Lower leg skin (tissue), 4 donors: ENCODE measurements around the gene CHRNA10. TPM values are rescaled to one million over a fixed set of nuclear protein-coding genes. Genes with fewer than 3 reads are reported as not detected.

Experiments used
- DNase-seq, 2 donors: peaks; one replicate each; pipeline ENCODE4 v3.0.0-alpha.2; 2019; ENCODE audit warnings: low spot score in 2 of 2
- H3K4me3 ChIP-seq: fragments of 200-600 bp; sonication (generic); 2 replicates; pipeline ENCODE4 v1.5.1; 2017; ENCODE audit warnings: mild to moderate bottlenecking, low read depth; ENCODE audit not compliant: poor library complexity, severe bottlenecking
- POLR2A ChIP-seq, 2 donors: fragments of 450-650 bp; IDR thresholded peaks; one replicate each; pipeline ENCODE4 v1.6.1; 2016 to 2017; ENCODE audit warnings: antibody characterized with exemption in 2 of 2, mild to moderate bottlenecking in 1 of 2, moderate library complexity in 1 of 2
- WGBS, 2 donors: methylation state at CpG; one replicate each; pipeline ENCODE4 v1.1.5; 2018; 5-methylcytosine and 5-hydroxymethylcytosine counted together
- intact Hi-C: fragments of 100-400 bp; cut with DNase I; formaldehyde crosslinking; loops from one replicate; pipeline ENCODE4 v1.15.0; 2023; ENCODE audit warnings: low total_unique reads
- total RNA-seq, 4 donors: library from RNA; depleted of rRNA; stranded (reverse); fragments of >200 nt; gene quantifications; one replicate each; pipeline ENCODE4 v1.1.0, GENCODE V29; 2016
- TF ChIP-seq, protein P1 (sequence below), 3 donors: fragments of 450-650 bp; IDR thresholded peaks; one replicate each; pipeline ENCODE4 v1.5.1; 2016; ENCODE audit warnings: antibody characterized with exemption in 3 of 3, mild to moderate bottlenecking in 3 of 3, moderate library complexity in 2 of 3

The CHRNA10 gene
- total RNA-seq, 4 donors from 2014 or later = 1.1 TPM; not detected in 3

DNA sequence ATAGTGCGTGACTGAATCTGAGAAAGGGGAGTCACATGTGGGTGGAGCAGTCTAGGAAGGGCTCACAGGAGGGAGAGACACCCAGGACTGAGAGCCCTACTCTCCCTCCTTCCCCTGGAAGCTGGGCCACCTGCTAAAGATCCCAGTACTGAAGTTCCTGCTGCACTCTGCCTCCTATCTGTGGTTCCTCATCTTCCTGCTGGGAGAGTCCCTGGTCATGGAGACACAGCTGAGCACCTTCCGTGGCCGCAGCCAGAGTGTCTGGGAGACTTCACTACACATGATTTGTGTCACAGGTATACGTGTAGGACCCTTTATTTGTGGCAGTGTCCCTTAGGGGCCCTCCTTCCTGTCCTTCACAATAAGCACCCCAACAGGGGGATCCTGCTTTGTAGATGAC lies 48.7 kb downstream of the CHRNA10 start:
- TF ChIP-seq, protein P1, sequence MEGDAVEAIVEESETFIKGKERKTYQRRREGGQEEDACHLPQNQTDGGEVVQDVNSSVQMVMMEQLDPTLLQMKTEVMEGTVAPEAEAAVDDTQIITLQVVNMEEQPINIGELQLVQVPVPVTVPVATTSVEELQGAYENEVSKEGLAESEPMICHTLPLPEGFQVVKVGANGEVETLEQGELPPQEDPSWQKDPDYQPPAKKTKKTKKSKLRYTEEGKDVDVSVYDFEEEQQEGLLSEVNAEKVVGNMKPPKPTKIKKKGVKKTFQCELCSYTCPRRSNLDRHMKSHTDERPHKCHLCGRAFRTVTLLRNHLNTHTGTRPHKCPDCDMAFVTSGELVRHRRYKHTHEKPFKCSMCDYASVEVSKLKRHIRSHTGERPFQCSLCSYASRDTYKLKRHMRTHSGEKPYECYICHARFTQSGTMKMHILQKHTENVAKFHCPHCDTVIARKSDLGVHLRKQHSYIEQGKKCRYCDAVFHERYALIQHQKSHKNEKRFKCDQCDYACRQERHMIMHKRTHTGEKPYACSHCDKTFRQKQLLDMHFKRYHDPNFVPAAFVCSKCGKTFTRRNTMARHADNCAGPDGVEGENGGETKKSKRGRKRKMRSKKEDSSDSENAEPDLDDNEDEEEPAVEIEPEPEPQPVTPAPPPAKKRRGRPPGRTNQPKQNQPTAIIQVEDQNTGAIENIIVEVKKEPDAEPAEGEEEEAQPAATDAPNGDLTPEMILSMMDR (IDR thresholded peaks at IDR 0.05) = no peak
- no peak for TF ChIP-seq POLR2A (IDR thresholded peaks at IDR 0.05)
- intact Hi-C loops = no loop called here
- no peak for DNase-seq
- H3K4me3 ChIP-seq = no peak overlapping the region
- 59 to 74% methylated on average over 4 of the region's 4 CpGs for WGBS, 2 donors

GRCh38 chr11:3617990-3618389 lies 53.2 kb downstream of the CHRNA10 start:
- no peak for TF ChIP-seq POLR2A (IDR thresholded peaks at IDR 0.05)
- TF ChIP-seq, protein P1 (IDR thresholded peaks at IDR 0.05) = no peak
- intact Hi-C loops = no loop called here
- no peak overlapping the region for H3K4me3 ChIP-seq
- WGBS, 2 donors = 83 to 85% methylated on average over 8 of the region's 8 CpGs
- DNase-seq = no peak

GRCh38 chr11:3616721-3617460 lies 54.3 kb downstream of the CHRNA10 start:
- TF ChIP-seq, protein P1 (IDR thresholded peaks at IDR 0.05) = no peak
- TF ChIP-seq POLR2A (IDR thresholded peaks at IDR 0.05) = no peak
- no peak for DNase-seq
- intact Hi-C loops = no loop called here
- WGBS, 2 donors = 84% methylated on average over 24 to 25 of the region's 25 CpGs
- H3K4me3 ChIP-seq = no peak overlapping the region

- H3K4me3 ChIP-seq = no peak overlapping the region
- TF ChIP-seq POLR2A (IDR thresholded peaks at IDR 0.05) = no peak
- no peak for DNase-seq
- intact Hi-C loops = no loop called here
- 75 to 77% methylated on average over 6 of the region's 6 CpGs for WGBS, 2 donors
Observed at GRCh38 chr11:3615998-3616397, 55.2 kb downstream of the CHRNA10 start.

Other genes with a start within 250 kb of the CHRNA10 start
- 1 to 10 TPM in 3 of 4 donors, under 1 TPM in 1; 0.25 to 3.2 (median 2.5) TPM for gene ART5, start 29.4 kb downstream of the CHRNA10 start, total RNA-seq
- not detected for gene ART1, start 26.3 kb downstream of the CHRNA10 start, total RNA-seq
- gene NUP98, start 126.2 kb upstream of the CHRNA10 start, total RNA-seq = 100 to 1,000 TPM in 2 of 4 donors, 10 to 100 TPM in 2; 65.4 to 220 (median 97.9) TPM
- 10 to 100 TPM; 45.6 to 59.6 (median 51.9) TPM for gene PGAP2, start 137.2 kb upstream of the CHRNA10 start, total RNA-seq
- 10 to 100 TPM; 57.0 to 75.9 (median 64.0) TPM for gene RHOG, start 169.6 kb upstream of the CHRNA10 start, total RNA-seq
- gene STIM1, start 184.3 kb upstream of the CHRNA10 start, total RNA-seq = 10 to 100 TPM; 43.7 to 75.9 (median 64.9) TPM